GM21360 (cell line): Measurements from ENCODE around the gene PTRH1.

Experiments
- ATAC-seq: cut with Tn5 transposase; IDR thresholded peaks from one replicate; pipeline ENCODE4 v1.9.1; 2021; ENCODE audit warnings: mild to moderate bottlenecking, moderate library complexity; ENCODE audit not compliant: unreplicated experiment

Gene PTRH1

DNA sequence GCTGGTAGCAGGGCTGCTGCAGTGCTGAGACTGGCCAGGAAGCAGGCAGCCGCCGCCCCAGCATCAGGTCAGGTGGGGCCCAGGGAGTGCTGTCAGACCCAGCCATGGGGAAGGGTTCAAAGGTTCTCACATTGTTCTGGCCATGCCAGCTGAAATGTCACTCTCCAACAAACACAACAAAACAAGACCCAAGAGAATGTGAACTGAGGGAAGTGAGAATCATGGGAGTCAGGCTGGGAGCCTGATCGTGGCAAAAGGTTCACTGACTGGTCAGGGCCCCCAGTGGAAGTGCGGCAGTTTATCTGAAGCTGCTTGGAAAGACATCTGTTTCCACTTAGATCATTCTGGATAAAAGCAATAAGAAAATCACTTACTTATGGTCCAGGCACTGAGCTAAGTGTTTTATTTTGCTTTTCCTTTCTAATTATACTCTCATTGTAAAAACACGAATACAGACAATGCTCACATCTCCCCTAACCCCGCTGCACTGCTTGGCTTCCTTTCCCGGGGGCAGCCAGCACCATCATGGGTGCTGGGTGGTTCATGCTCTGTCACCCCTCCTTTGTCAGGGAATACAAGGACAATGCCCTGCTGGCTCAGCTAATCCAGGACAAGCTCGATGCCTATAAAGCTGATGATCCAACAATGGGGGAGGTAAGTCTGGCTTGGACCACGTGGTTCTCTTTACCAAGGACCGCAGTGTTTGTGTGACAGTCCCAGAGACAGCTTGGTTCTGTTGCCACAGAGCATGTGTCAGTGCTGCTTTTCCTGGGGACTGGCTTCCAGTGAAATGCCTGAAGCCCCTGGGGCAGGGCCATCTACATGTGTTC lies 50.6 kb downstream of the PTRH1 start:
- no peak for ATAC-seq

GRCh38 chr9:127664324-127664677 lies 51.2 kb downstream of the PTRH1 start:
- ATAC-seq = no peak
